T-helper 22 cell (primary cell): ENCODE measurements around the gene LRPAP1.
"Not testable (repeated sequence)": the region's sequence is repeated elsewhere in the genome, so short reads cannot be mapped to it uniquely, and the experiment has no call there.

ENCODE experiments used
- DNase-seq: peaks from one replicate; pipeline ENCODE4 v3.0.0-alpha.2; 2020; ENCODE audit warnings: low read depth

The LRPAP1 gene

DNA sequence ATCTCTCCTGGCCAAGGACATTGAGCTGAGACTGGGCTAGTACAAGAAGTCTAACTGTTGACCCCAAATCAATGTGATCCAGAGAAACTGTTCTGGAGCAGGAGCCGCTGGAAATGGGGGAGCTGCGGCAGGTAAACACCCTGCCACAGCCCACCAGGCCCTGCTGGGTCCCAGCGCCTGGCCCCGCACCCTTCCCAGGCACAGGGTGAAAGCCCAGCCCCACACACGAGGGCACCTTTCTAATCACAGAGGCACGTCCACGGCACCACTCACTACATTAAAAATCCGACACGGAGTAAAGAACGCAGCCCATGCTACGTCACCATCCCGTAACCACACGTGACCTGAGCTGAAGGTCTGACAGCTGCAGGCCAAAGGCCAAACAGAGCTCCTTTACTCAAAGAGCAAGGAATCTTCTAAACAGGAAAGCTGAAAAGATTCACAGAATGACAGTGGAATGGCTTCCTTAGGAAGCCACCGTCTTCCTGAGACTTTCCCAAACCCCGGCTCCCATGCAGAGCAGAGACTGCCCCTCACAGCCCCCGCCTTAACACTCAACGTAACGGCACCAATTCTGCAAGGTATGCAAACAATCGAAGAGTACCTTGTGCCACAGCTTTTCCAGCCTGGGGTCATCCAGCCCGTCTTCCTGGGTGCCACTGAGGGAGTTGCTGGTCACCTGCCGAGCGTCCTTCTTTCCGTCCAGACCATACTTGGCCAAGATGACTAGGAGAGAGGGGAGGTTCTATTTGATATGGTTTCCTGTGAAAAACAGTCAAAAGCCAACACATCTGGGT lies 12.6 kb downstream of the LRPAP1 start:
- no peak for DNase-seq

DNA sequence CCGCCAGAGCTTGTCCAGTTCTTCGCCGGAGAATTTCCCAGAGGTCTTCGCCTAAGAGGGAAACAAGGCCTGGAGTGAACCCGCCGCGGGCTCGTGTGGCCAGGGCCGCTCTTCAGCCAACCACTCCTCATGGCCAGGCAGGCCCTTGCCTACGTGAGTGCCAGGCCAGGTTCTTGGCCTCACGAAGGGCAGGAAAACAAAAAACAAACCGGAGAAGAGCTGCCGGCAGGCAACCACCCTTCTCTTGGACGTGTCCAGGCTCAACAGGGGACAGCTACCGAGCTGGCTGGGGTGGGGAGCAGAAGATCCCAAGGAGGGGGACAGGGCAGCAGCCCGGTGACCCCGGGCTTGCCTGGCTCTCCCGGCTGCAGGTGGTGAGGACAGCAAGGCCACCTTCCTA lies 13.3 kb downstream of the LRPAP1 start:
- no peak for DNase-seq

DNA sequence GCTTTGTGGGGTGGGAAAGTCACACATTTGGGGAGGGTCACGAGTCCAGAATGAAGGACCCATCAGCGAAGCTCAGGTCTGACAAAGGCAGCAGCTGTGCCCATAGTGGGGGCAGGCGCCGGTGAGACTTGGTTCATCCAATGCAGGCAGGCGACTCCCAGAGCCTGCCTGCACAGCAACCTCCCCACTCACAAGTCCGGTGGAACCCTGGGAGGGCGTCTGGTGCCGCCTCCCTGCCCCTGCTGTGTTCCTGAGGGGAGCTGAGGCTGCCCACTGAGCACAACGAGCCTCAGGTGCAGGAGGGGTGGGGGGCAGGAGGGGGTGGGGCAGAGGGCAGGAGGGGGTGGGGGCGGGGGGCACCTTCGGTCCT lies 13.7 kb downstream of the LRPAP1 start:
- no peak for DNase-seq

DNA sequence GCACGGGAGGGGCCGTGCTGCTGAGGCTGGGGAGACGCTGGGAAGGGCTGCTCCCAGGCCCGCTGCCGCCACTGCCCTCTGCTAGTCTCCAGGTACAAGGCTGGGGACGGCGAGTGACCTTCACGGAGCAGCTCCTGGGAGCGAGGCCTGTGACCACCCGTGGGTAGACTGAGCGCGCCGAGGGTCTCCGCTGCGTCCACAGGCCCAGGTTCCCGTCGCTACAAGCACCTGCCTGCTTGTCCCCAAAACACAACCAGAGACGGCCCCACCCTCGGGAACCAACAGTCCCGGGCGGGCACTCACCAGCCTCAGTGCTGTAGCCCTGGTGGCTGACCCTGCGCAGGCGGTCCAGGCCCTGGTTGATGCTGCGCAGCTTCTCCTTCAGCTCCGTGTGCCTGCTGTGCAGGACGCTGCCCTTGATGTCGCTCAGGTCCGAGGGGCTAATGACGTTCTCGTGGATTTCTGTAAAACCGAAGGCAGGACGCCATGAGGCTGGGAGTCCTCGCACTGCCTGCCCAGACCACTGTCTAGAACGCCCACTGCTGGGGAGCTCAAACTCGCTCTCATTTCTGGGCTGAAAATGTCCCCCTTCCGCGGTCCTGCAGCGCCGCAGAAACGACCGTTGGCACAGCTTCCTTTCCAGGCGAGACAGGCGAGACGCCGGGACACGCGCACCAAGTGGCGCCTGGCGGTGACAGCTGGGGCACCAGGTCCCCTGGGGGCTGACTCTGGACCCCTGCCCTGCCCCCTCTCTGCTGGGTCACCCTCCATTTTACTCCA lies 14.3 kb downstream of the LRPAP1 start:
- DNase-seq = no peak

DNA sequence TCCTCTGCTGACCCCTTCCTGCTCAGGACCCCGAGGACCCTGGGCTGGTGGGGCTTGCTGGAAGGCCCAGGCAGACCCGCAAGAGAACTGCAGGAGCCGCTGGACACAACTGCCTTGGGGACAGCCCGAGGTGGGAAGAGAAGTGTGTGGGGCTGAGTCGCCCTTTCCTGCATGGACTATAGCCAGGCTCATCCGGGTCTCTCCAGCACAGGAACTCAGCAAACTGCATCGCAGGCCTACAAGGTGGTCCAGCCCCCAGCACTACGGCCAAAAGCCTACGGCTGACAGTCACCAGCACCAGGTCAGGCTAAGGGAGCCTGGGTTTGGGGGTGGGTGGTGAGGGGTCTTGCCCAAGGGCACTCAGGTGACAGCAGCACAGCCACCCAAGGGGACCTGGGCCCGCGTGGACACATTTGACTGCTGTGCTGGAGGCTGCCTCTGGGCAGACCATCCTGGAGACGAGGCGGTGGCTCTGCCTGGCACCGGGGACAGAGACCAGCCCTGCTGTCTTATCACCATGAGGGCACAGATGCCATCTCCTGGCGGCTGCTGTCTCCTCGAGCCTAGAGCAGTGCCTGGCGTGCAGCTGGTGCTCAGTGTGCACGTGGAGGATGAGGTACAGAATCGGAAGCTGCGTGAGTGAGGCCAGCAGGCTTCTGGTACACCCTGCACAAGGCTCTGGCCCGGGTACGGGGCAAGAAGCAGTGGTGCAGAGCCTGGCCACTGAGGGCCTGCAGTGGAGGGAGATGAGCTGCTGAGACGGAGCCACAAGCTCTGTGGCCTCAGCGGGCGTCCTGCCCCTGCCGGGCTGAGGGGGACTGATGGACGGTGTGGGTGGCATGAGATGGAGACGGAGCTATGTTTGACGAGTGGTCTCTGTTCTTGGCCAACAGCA lies 15.1 kb downstream of the LRPAP1 start:
- no peak for DNase-seq

DNA sequence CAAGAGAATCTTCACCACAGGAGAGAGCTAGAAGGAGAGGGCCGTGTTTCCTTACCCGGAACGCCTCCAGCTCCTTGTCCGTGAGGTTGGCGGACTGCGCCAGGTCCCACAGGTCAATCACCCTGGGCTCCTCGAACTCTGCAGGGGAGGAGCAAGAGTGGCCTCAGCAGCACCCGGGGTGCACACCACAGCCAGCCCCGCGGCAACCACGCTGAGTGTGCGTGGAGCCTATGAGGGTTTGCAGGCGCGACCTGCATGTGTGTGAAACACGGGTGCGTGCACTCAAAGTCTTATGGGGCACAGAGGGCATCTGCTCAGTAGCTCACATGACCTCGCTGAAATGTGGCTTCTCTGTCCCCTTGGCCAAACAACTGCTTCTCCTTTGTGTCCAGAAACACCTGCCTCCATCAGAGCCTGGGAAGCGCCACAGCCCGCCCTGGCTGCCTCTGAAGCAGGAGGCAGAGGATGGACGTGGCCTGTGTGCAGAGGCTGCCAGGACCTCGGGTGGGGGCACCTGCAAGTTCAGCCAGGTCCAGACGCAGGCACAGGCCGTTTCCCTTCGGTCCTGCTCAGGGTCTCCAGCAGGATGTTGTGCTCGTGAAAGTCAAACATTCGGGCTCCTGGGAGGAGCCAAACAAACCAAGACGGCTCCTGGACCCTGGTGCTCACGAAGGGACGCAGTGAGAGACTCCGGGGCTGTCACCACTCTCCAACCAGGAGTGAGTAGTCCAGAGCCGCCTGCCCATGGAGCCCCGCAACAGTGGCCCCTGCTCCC lies 16.0 kb downstream of the LRPAP1 start:
- DNase-seq = no peak

DNA sequence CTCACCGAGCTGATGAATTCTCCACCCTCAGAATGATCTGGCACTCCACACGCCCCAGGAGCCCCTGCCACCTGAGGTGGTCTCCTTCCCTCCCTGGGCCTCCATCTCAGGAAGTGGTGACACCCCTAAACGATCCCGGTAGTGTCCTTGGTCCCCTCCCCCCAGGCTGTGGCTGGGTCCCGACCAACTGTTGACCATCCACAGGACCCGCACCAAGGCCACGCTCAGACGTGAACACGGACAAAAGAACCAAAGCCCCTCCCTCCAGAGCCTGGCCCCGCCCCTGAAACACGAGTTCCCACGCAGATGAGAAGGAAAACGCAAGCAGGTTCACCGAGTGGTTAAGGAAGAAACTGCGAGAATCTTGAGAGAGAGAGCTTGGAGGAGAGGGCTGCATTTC lies 16.6 kb downstream of the LRPAP1 start:
- DNase-seq = no peak

DNA sequence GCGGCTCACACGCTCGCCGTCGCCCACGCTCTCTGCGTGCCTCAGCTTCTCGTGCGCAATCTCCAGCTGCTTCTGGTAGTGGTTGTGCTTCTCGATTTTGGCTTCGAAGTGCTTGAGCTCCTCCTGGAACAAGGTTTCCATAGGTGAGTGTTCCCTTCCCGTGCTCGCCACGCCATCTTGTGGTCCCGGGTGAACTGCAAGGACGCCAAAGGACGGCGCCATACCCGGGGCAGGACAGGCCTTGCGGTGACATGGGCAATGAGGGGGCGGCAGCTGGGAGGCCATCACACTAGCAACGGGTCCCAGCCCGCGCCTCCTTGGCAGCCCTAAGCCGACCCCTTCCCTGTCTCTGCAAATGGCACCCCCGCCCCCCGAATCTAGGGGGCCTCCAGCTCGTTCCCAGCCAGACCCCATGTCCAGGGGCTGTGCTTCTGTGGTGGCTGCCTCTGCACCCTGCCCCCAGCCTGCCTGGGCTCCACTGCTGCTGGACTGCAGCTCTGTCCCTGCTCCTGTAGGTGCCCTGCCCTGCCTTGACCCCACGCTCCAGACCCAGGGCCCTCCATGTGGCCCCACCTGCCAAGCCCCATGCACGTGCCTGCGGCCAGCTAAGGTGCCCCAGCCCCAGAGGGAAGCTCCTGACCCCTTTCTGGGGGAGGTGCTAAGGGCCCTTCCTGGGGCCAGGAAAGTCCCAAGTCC lies 17.3 kb downstream of the LRPAP1 start:
- DNase-seq = no peak

DNA sequence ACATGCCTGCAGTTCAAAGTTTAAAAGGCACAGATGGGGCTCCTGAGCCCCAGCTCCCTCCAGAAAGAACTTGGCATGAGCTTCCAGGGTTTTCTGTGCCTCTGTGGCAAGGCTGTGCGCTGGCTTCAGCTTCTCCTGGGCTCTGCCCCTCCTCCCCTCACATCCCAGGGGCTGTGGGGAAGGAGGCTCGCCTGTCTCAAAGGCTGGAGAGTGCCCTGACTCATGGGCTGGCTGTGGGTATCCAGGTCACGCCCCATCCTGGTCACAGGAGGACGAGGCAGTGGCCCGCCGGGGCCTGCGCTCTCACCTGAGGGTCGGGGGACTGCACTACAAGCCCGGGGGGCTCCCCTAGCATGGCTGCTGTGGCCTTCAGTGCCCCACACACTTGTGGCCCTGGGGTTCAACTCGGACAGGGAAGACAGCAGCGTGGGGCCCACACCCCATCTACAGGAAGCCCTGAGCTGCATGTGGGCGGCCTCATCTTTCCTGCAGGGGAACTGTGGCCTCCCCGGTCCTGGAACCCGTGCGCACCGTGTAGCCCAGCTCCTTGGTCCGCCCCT lies 17.9 kb downstream of the LRPAP1 start:
- no peak for DNase-seq

DNA sequence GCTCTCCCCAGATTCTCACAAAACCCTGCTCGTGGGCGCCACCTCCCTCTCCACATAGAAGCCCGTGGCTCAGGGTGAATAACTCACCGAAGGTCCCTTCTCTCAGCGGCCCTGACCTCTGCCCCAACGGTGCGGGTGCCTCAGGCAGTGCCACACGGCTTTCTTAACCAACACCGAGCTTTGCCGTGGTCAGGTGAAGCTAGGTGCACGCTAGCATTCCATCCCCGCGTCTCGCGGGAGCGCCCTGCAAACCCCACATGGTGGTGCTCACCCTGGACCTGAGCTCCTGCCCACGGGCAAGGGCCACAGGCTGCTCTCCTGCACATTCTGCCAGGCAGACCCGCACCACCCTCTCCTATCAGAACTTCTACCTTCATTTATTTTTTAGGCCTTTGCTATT lies 18.4 kb downstream of the LRPAP1 start:
- no peak for DNase-seq

DNA sequence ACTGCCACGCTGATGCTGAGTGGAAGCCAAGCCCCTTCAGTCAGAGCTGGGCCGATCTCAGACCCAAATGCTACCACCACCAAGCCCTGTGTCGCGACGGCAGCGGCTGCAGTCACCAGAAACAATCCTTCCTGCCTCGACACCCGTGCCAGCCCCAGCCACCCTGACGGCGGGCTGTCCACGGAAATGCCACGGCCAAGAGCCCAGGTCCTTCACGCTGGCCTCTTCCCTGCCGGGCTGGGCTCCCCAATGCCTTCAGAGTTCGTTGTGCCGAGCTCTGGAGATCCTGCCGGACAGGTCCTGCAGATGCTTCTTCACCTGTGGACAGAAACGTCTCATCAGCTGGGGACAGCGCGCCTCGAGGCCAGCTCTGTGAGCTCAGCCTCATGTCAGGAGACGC lies 19.5 kb downstream of the LRPAP1 start:
- no peak for DNase-seq

DNA sequence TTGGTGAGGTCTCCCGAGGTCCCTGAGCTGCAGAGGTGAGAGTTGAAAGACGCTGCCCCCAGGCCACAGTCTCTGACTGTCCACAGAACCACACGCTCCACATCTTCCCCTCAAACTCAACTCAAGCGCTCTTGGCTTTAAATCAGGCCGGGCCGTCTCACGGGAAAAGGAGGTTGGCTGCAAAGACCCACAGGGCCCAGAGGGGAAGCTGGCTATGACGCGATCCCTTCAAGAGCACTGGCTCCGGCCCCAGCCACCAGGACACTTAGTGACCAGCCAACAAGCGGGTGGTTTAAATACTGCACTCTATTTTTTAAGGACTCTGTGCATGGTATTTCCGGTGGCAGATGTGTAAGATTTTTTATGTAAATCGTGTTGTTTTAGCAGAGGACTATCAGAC lies 19.9 kb downstream of the LRPAP1 start:
- DNase-seq = no peak

DNA sequence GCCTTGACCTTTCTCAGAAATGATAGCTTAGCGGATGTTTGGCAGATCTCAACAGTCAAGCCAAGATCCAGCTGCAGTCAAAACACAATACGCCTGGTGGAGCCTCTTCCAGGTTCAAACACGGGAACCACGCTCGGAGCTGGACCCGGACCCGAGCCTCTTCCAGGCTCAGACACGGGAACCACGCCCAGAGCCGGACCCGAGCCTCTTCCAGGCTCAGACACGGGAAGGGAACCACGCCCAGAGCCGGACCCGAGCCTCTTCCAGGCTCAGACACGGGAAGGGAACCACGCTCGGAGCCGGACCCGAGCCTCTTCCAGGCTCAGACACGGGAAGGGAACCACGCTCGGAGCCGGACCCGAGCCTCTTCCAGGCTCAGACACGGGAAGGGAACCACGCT lies 20.6 kb downstream of the LRPAP1 start:
- not testable (repeated sequence) for DNase-seq

DNA sequence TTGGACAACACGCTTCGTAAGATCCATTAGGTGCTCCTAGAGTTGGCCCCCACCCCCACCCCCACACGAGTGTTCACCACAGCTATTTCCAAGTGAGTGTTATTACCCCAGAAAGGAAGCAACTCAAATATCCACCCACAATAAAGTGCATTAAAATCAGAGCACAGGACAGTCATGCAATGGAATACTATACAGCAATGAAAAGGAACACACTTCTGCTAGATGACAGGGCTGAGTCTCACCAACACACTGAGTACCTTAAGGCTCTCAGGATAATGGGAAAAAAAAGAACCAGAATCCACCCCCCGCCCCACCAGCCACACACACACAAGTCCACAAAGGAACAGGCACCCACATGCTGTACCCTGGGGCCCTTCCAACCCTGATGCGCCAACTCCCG lies 21.0 kb downstream of the LRPAP1 start:
- no peak for DNase-seq

DNA sequence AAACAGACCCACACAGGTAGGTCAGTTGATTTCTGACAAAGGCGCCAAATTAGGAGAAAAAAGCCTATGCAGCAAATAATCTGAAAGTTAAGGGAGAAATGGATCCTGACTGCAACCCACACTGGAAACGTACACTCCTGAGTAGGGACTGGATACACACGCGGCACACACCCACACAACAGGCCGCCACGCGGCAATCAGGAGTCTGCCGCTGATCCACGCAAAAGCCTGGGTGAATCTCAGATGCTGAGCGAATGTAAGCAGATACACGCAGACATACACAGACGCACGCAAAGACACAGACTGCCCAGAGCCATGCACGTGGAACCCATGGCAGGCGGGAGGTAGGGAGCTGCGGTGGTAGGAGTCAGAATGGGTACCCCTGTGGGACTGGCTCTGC lies 21.7 kb downstream of the LRPAP1 start:
- DNase-seq = no peak

DNA sequence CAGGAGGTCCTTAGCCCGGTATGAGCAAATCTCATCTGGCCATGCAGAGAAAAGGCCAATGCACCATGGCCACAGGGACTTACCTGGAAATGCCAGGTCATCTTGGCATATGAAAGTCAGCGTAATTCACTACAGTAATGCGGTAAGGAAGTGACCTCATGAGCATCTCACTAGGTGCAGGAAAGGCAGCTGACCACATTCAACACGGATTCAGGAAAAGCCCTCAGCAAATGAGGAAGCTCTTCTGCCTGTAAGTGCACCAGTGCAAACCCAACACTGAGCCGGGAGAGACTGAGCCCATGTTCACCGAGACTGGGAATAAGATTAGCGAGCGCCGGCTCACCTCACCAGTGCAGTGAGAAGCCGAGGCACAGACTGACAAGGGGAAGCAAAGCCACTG lies 23.7 kb downstream of the LRPAP1 start:
- no peak for DNase-seq

DNA sequence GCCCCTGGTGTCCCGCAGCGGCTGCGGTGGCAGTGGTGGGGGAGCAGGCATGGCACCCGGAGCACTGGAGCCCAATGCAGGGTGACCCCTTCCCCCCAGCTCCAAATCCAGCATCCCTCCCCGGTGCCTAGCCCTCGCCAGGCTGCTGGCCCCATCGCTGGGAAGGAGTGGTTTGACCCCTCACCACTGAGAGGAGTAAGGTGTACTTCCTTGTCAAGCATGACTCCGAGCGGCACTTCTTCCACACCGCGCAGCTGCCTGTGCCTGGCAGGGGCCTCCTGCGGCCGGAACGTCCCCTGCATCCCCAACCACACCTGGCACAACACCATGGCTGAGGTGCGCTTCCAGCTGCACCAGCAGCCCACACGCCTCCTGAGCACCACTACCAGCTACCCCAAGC lies 27.0 kb downstream of the LRPAP1 start:
- no peak for DNase-seq

DNA sequence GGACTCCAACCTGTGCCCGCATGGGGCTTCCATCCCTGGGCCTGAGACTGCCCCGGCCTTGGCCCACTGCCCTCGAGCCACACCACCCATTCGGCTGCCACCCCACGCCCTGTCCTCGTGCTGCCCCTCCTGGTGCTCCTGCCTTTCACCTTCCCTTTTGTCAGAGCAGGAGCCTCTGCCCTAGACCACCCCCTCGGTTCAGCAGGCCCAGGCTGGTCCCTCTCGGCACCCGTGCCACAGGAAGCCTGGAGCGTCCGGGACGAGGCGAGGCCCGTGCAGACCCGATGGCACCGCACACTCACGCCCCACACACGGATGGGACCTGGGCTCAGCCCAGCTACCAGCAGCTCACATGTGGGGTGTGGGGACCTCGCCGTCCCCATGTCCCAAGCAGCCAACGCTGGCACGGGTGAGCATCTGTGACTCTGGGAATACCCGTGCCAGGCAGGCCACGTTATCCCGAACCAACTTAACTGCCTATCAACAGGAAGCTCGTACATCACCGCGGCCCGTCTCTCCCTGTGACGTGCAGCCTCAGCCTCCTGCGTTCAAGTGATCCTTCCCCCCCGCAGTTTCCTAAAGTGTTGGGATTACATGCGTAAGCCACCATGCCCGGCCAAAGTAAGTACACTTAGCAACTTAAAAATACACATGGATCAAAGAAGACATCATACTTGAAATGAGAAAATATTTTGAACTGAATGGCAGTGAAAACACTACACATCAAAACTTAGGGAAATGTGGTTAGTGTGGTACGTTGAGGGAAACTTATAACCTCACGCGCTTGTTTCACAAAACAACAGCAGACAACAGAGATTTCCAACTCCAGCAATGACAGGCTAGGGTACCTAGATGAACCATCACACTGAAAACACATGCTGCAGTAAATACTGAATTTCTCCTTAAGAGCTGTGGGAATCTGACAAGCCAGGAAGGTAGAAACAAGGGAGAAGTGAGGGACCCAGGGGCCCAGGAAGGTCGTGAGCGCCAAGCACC lies 29.0 kb downstream of the LRPAP1 start:
- no peak for DNase-seq

DNA sequence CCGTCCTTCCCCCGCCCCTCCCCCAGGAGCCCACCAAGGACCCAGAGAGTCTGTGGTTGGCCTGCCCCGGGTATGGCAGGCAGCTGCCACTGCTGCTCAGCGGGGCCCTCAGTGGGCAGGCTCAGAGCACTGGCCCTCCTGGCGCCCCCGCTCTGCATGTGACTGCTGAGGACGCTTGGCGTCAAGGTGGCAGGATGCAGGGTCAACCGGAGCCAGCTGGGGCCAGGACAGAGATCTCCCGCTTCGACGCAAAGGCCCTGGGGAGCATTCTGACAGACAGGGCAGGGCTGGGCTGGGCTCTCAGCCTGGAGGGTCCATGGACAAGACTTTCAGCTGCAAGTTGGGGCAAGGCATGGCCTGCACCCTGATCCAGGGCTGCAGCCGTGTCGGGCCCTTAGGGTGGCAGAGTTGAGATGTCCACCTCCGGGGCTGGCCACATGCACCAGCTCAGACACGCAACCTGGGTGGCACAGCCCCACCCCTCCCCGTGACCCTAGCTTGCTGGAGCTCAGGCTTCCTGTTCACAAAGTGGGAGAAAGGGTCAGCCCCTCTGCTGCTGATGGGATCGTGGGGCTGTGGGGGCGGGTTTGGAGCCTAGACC lies 30.3 kb downstream of the LRPAP1 start:
- no peak for DNase-seq
